Retinal pigment epithelial cell (primary cell): ENCODE measurements around the gene CELSR1.

Source experiments
- DNase-seq: peaks from one replicate; pipeline ENCODE4 v3.0.0-alpha.2; 2010; ENCODE audit warnings: low read depth
- H3K4me3 ChIP-seq: 2 replicates; pipeline ENCODE4 v1.5.1; 2011; ENCODE audit warnings: mild to moderate bottlenecking, low read length, control low read depth, moderate library complexity
- CTCF ChIP-seq: conservative IDR thresholded peaks from 2 replicates; pipeline ENCODE4 v1.5.1; 2011; ENCODE audit warnings: low read depth, low read length, control low read depth, inconsistent platforms

Gene CELSR1

GRCh38 chr22:46569848-46570695, 32.7 kb upstream of the CELSR1 start:
- TF ChIP-seq CTCF = no peak
- no peak for DNase-seq
- no peak overlapping the region for H3K4me3 ChIP-seq

GRCh38 chr22:46569055-46569847, 31.8 kb upstream of the CELSR1 start:
- no peak overlapping the region for H3K4me3 ChIP-seq
- no peak for TF ChIP-seq CTCF
- no peak for DNase-seq

- no peak for DNase-seq
- peak; percentile 33 for TF ChIP-seq CTCF
- H3K4me3 ChIP-seq = no peak overlapping the region
Observed at GRCh38 chr22:46568102-46568809, 30.8 kb upstream of the CELSR1 start.

GRCh38 chr22:46567471-46567870, 30.1 kb upstream of the CELSR1 start:
- TF ChIP-seq CTCF = no peak
- DNase-seq = no peak
- no peak overlapping the region for H3K4me3 ChIP-seq

GRCh38 chr22:46564084-46564714, 26.8 kb upstream of the CELSR1 start:
- no peak for DNase-seq
- no peak overlapping the region for H3K4me3 ChIP-seq

More at GRCh38 chr22:46564084-46564714, 26.8 kb upstream of the CELSR1 start:
- TF ChIP-seq CTCF = no peak
